Activated T-cell treated with anti-CD3 and anti-CD28 coated beads for 1 hour (primary cell): Measurements from ENCODE around the gene LIM2.
A peak's percentile ranks its signal among the peaks of the same experiment; 100 is the strongest.

ENCODE experiments used
- DNase-seq: peaks from one replicate; pipeline ENCODE4 v3.0.0-alpha.2; 2020; ENCODE audit warnings: low read depth

The LIM2 gene

DNA sequence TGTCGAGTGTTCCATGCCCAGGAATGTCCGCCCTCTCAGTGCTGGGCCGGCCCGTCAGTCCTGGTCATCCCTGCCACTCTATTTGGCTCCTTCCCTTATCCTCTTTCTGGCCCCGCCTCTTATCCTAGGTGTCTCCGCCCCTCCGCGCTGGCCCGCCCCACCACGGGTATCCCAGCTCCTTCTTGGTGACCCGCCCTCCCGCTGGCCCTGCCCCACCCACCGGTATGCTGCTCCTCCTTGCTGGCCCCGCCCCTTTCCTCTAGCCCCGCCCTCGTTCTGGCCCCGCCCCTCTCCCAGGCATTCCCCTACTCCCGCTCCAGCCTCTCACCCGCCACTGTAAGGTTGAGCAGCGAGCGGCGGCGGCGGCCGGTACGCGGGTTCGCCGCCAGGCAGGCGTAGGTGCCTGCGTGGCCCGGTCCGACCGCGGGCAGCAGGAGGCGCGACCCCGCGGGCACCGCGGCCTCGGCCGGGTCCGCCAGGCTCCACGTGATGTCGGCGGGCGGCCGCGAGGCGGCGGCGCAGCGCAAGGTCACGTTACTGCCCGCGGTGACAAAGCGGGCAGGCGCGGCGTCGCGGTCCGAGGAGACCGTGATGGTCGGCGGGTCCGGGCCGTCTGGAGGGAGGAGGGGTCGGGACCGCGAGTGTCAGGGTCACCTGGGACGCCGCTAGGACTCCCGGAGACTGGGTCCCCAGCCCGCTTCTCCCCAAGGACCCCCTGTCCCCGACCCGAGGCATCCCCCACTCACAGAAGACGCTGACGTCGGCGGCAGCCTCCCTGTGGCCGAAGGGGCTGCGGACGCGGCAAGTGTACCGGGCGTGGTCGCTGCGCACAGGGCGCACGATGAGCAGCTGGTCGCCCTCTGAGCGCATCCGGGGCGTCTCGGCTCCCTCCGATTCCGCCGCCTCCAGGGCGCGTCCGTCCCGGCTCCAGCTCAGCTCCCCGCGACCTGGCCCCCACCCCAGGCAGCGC lies 47.8 kb downstream of the LIM2 start:
- peak; percentile 74 for DNase-seq

DNA sequence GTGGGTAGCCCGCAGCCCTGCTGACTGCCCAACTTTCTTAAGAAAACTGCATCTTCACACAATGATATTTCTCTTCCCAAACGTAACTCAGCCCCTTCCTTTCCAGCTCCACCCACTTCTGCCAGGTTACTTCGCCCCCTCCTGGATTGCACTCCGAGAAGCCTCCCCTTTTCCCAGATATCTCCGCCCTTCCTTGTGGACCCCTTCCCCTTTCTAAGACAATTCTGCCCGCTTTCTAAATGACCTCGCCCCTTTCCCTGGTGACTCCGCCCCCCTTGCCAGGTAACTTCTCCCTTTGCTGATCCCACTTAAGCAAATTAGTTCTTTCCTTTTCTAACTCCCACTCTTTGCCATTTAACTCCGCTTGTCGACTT lies 48.5 kb downstream of the LIM2 start:
- no peak for DNase-seq

DNA sequence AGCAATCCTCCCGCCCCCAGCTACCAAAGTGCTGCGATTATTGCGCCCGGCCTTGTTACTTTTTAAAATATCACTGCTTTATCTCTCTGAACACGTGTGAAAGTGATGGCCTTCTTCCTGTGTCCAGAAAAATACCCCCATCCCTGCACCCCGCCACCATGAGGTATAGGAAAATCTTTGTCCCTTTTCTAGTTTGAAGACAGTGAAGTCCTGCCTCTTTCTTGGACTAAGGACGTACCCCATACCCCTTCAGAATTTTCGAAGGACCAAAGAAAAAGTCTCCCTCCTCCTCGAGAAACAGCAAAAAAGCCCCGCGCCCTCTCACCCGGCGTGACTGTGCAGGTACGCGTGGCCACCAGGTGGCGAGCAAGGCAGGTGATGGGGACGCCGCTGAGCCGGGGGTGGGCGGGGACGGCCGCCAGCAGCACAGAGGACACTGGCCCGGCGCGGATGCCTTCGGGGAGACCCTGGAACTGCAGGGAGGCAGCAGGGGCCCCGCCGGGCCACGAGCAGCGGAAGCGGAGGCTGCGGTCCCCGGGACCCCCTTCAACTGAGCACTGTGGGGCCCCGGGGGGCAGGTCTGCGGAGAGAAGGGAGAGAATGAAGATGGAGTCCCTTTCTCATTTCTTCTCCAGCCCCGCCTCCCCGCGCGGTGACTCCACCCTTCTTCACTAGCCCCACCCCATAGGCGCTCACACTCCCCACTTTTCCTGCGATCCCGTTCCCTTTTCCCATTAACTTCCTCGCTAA lies 49.0 kb downstream of the LIM2 start:
- peak; percentile 83 for DNase-seq

DNA sequence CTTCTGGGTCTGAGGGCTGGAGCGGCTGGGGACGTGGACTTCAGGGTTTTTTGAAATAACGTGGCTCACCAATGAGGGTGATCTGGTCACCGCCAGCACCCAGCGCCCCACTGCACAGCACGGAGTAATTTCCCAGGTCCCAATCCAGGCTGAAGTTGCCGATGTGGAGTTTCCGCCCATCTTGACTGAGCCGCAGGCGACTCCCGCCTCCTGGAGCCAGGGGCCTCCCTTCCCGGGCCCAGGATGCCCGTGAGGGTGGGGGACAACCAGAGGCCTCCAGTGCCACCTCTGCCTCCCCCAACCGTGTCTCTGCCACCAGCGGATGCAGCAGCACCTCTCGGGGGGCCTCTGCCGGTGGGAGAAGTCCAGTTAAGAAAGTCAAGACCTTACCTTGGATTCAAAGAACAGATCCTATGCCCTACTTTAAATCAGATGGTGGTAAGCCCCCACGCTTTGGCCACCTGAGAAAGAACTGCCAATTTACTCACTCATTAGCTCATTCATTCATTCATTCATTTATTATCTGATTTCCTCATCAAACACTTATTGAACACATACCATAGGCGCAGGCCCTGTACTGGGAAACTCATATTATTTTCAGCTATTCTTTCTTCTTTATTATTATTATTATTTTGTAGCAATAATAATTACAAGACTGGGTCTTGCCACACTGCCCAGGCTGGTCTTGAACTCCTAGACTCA lies 49.8 kb downstream of the LIM2 start:
- no peak for DNase-seq

DNA sequence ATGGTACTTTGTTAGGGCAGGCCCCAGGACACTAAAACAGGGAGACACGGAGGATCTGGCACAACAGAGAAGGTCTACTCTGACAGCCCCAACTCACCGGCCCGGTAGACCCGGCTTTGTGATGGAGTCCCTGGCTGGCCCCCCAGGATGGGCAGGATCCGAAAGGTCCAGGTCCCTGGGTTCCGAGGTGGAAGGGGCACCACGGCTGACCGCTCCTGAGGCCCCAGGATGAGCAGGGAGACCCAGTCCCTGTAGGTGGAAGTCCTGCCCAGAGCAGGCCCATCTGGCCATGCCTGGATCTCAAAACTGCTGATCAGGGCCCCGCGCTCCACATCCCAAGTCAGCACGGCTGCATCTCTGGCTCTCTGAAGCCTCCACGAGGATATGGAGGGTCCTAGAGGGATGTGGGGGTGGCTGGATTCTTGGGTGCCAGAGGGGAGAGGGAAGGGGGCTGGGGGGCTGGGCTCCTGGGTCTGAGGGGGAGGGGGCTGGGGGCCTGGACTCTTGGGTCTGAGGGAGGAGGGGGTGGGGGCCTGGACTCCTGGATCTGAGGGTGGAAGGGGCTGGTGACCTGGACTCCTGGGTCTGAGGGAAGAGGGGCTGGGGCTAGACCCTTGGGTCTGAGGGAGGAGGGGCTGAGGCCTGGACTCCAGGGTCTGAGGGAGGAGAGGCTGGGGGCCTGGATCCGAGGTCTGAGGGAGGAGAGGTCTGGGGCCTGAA lies 50.5 kb downstream of the LIM2 start:
- DNase-seq = no peak

DNA sequence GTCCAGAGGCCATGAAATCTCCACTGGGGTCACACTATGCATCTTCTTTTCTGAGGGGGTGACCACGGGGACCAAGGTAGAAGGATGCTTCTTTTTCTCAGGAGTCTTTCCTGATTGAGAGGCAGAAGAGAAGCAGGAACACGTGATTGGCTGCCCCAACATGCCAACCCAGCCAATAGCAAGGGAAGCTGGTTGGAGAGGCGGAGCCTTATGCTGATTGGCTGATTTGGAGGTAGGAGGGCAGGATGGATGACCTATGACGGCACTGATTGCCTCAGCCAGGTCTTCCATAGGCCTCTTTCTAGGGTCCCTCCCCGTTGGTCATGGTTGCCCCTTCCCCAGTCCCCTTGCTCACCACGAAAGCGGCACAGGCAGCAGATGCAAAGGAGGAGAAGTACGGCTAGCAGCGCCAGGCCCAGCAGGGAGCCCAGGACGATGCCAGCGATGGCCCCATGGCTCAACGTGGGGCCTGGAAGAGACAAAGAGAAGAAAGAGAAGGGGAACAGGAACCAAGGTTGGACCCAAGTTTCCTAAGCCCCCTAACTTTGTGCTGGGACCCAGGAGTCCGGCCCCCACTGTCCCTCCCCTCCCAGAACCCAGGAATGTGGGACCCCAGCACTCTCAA lies 53.8 kb downstream of the LIM2 start:
- DNase-seq = no peak

DNA sequence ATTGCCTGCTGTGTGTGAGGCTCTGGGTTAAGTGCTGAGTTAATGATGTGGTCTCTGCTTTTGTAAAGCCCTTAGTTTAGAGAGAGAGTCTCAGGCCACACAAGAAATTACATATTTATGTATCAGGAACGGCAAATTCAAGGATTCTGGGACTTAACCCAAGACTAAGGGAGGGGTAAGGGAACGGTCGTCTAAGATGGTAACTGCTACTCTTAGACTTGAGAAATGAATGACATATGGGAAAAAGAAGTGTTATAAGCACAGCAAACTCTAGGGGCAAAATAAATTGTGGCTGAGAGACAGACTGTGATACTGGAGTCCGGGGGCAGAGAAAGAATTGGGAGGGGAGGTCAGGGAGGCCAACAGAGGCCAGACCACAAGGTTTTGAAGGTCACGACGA lies 56.1 kb downstream of the LIM2 start:
- no peak for DNase-seq

DNA sequence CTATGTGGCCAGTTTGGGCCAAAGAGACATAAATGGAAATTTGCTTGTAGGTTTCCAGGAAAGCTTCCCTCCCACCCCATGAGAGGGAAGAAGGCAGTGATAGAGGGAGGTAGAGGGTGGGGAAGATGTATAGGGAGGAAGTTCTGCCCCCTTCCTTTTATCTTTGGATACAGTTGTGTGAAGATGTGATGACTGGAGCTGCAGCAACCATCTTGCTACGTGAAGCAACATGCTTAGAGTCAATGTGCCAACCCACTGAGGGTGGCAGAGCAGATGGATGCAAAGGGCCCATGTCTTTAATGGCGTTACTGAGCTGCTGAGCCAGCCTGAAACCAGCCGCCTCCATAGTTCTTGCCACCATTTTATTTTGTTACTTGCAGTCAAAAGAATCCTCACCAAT lies 56.6 kb downstream of the LIM2 start:
- DNase-seq = no peak

DNA sequence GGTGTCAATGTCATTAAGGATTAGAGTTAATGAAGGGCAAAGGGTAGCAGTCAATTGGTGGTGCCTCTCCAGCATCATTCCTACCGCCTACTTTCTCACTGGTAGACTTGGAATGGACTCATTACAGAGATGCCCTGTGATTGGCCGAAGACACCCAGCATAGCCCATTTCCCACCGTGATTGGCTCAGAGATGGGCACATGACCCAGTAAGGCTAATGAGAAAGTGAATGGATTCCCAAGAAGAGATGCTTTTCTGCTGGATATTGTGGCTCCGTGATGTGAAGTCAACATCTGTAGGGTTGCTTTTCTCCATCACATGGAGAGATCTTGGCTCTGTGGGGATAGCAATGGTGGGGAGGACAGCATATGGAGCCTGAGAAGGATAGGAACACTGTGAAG lies 57.4 kb downstream of the LIM2 start:
- DNase-seq = no peak
